HepG2 (cell line): Measurements from ENCODE around the gene LSM11. TPM values are rescaled to one million over a fixed set of nuclear protein-coding genes. Genes with fewer than 3 reads are reported as not detected.

Experiments used
- AKAP8 ChIP-seq: sonication (generic); formaldehyde crosslinking; IDR thresholded peaks from 2 replicates; pipeline ENCODE4 v1.5.1; 2020; ENCODE audit warnings: mild to moderate bottlenecking, missing genetic modification reagents
- GFI1 ChIP-seq: sonication (generic); formaldehyde crosslinking; IDR thresholded peaks from 2 replicates; pipeline ENCODE4 v1.5.0; 2020; ENCODE audit warnings: missing genetic modification reagents, mild to moderate bottlenecking, borderline replicate concordance
- GRHL1 ChIP-seq: sonication (generic); formaldehyde crosslinking; conservative IDR thresholded peaks from 2 replicates; pipeline ENCODE4 v1.8.0; 2022; ENCODE audit warnings: missing genetic modification reagents
- HIVEP1 ChIP-seq: sonication (generic); formaldehyde crosslinking; IDR thresholded peaks from 2 replicates; pipeline ENCODE4 v1.4.0; 2020; ENCODE audit warnings: mild to moderate bottlenecking, missing genetic modification reagents
- IKZF5 ChIP-seq: IDR thresholded peaks from 2 replicates; pipeline ENCODE4 v1.6.1; 2018; ENCODE audit warnings: missing genetic modification reagents, mild to moderate bottlenecking, missing compliant biosample characterization
- NR2F6 ChIP-seq, 2 experiments: IDR thresholded peaks; 2 replicates each; pipeline ENCODE4 v1.6.1; 2016; ENCODE audit warnings: antibody characterized with exemption in 1 of 2, mild to moderate bottlenecking in 1 of 2
- RFX3 ChIP-seq: IDR thresholded peaks from 2 replicates; pipeline ENCODE4 v1.6.1; 2016; ENCODE audit warnings: missing biosample characterization, missing genetic modification reagents
- SMARCE1 ChIP-seq: fragments of 450-650 bp; IDR thresholded peaks from 2 replicates; pipeline ENCODE4 v1.6.1; 2017; ENCODE audit warnings: borderline replicate concordance
- TAF1 ChIP-seq: sonication (generic); formaldehyde crosslinking; IDR thresholded peaks from 2 replicates; pipeline ENCODE4 v1.4.0; 2020; ENCODE audit warnings: missing genetic modification reagents
- TBX3 ChIP-seq: fragments of 450-650 bp; IDR thresholded peaks from 2 replicates; pipeline ENCODE4 v1.6.1; 2017; ENCODE audit warnings: antibody characterized with exemption, mild to moderate bottlenecking, inconsistent platforms, borderline replicate concordance
- ZBTB40 ChIP-seq, 2 experiments: fragments of 450-650 bp in 1 of 2; sonication (generic) in 1 of 2; formaldehyde crosslinking in 1 of 2; IDR thresholded peaks; 2 replicates each; pipeline versions ENCODE4 v1.6.1 to v1.8.0; 2016 to 2022; ENCODE audit warnings: antibody characterized with exemption in 1 of 2, mild to moderate bottlenecking in 1 of 2, missing genetic modification reagents in 1 of 2
- ZNF282 ChIP-seq: fragments of 450-650 bp; IDR thresholded peaks from 2 replicates; pipeline ENCODE4 v1.6.1; 2018; ENCODE audit not compliant: partially characterized antibody
- ZNF781 ChIP-seq: sonication (generic); formaldehyde crosslinking; IDR thresholded peaks from 2 replicates; pipeline ENCODE4 v1.5.1; 2020; ENCODE audit warnings: borderline replicate concordance, mild to moderate bottlenecking, missing genetic modification reagents; ENCODE audit errors: not compliant biosample characterization
- ZNF800 ChIP-seq: sonication (generic); formaldehyde crosslinking; IDR thresholded peaks from 2 replicates; pipeline ENCODE4 v1.4.0; 2020; ENCODE audit warnings: missing genetic modification reagents
- polyA plus RNA-seq, 8 experiments: library from polyadenylated mRNA; depleted of rRNA in 3 of 8; stranded (reverse) in 7 of 8; unstranded in 1 of 8; fragments of >200 nt; fragmentation: Illumina TruSeq in 4 of 8; extraction: Trizol in 4 of 8; gene quantifications; 2 replicates each; pipeline versions ENCODE4 v1.2.1 to v1.2.3, GENCODE V29; 2011 to 2016; ENCODE audit warnings: low read depth in 4 of 8, missing spikeins in 1 of 8, mixed read lengths in 1 of 8; ENCODE audit not compliant: insufficient read depth in 1 of 8
- total RNA-seq, 5 experiments: library from RNA; depleted of rRNA; stranded (reverse); fragments of >200 nt; fragmentation: Illumina TruSeq; extraction: Trizol; gene quantifications; 2 replicates each; pipeline ENCODE4 v1.2.3, GENCODE V29; 2016; ENCODE audit warnings: low read depth in 1 of 5

The LSM11 gene
- total and polyA plus RNA-seq, 2 of the 13 experiments (the other 11 are each of a cell fraction or from before 2014, with no cell fraction given) = 4.5 to 7.2 TPM

GRCh38 chr5:157731272-157732129, 12.0 kb upstream of the LSM11 start, which contains the start of gene THG1L (continued):
- TF ChIP-seq ZBTB40 (IDR thresholded peaks at IDR 0.05) (no peak), ZBTB40 (CRISPR knock-in tag; IDR thresholded peaks at IDR 0.05) (peak; percentile 69; the same call in 1 of the 2 replicates), TBX3 (no peak), HIVEP1 (CRISPR knock-in tag) (peak; percentile 44; the same call in 1 of the 2 replicates), ZNF781 (CRISPR knock-in tag) (peak; percentile 62), GFI1 (no peak), GRHL1 (CRISPR knock-in tag) (no peak), TAF1 (CRISPR knock-in tag) (peak; percentile 88), IKZF5 (CRISPR knock-in tag) (peak; percentile 72; the same call in 1 of the 2 replicates), RFX3 (CRISPR knock-in tag) (peak; percentile 81), ZNF800 (peak; percentile 54; the same call in 1 of the 2 replicates), NR2F6 (IDR thresholded peaks at IDR 0.05) (no peak), NR2F6 (CRISPR knock-in tag; IDR thresholded peaks at IDR 0.05) (no peak), SMARCE1 (no peak), AKAP8 (CRISPR knock-in tag) (no peak), ZNF282 (no peak)
